Endothelial cell of umbilical vein (primary cell): ENCODE measurements around the gene SHISA9. TPM values are rescaled to one million over a fixed set of nuclear protein-coding genes. Genes with fewer than 3 reads are reported as not detected.

Source experiments
- BruUV-seq: library from RNA; stranded (reverse); fragments of 400-500 nt; replicated peaks from 2 replicates; lab custom pipeline; 2021; lab: Mats Ljungman, UMichigan
- CTCF ChIA-PET: fragments of 300-600, 350-600 bp; sonication (Branson Sonifier 250); formaldehyde crosslinking; loops from one replicate; lab custom pipeline; 2021; ENCODE audit warnings: antibody characterized with exemption, inconsistent platforms; lab: Charles Lee
- POLR2A ChIA-PET: fragments of 300-600, 350-600 bp; sonication (Branson Sonifier 250); formaldehyde crosslinking; loops from one replicate; lab custom pipeline; 2021; ENCODE audit warnings: antibody characterized with exemption, inconsistent platforms; lab: Charles Lee
- DNase-seq: peaks from one replicate; pipeline ENCODE4 v3.0.0-alpha.2; 2011; ENCODE audit warnings: low read depth, low spot score
- FAIRE-seq: peaks from 2 replicates; lab custom pipeline; 2011; peaks lifted over from hg19 to GRCh38; lab: Jason Lieb, UNC
- H2AFZ ChIP-seq: 2 replicates; pipeline ENCODE4 v1.6.0; 2012; ENCODE audit warnings: low read depth, low read length, control low read depth, inconsistent platforms
- H3K27ac ChIP-seq: 2 replicates; pipeline ENCODE4 v1.5.1; 2011; ENCODE audit warnings: low read depth, mild to moderate bottlenecking, control low read depth, low read length, moderate library complexity; ENCODE audit not compliant: insufficient read depth
- H3K27me3 ChIP-seq, 2 experiments: 2 replicates each; pipeline versions ENCODE4 v1.6.0 to v1.6.1; 2011; ENCODE audit warnings: low read length in 2 of 2, mixed read lengths in 1 of 2; ENCODE audit not compliant: control insufficient read depth in 2 of 2, insufficient read depth in 2 of 2
- H3K36me3 ChIP-seq, 2 experiments: 2 replicates in 1 of 2; 3 replicates in 1 of 2; pipeline ENCODE4 v1.5.1; 2011; ENCODE audit warnings: low read length in 2 of 2, mild to moderate bottlenecking in 1 of 2, moderate library complexity in 1 of 2; ENCODE audit not compliant: control insufficient read depth in 2 of 2, insufficient read depth in 2 of 2; ENCODE audit errors: extremely low read depth in 1 of 2
- H3K4me1 ChIP-seq: 3 replicates; pipeline ENCODE4 v1.5.1; 2011; ENCODE audit warnings: mild to moderate bottlenecking, low read length; ENCODE audit not compliant: control insufficient read depth, insufficient read depth; ENCODE audit errors: extremely low read depth
- H3K4me2 ChIP-seq: 2 replicates; pipeline ENCODE4 v1.6.1; 2011; ENCODE audit warnings: low read length, control low read depth, mixed read lengths; ENCODE audit not compliant: insufficient read depth
- H3K4me3 ChIP-seq, 3 experiments: fragments of 200-600 bp in 1 of 3; sonication (generic), shearing (Covaris generic) in 1 of 3; replicated peaks in 1 of 3; 2 replicates each; pipeline ENCODE4 v1.5.1; 2011 to 2016; ENCODE audit warnings: control low read depth in 3 of 3, low read length in 3 of 3, mild to moderate bottlenecking in 2 of 3, inconsistent platforms in 1 of 3, low read depth in 1 of 3, moderate library complexity in 1 of 3; ENCODE audit not compliant: insufficient read depth in 1 of 3
- H3K79me2 ChIP-seq: 2 replicates; pipeline ENCODE4 v1.6.0; 2012; ENCODE audit warnings: low read length, inconsistent platforms; ENCODE audit not compliant: control insufficient read depth, insufficient read depth
- H3K9ac ChIP-seq: replicated peaks from 2 replicates; pipeline ENCODE3; 2011; ENCODE audit warnings: low read length, control low read depth; ENCODE audit not compliant: insufficient read depth; ENCODE audit errors: extremely low read depth
- H3K9me1 ChIP-seq: replicated peaks from 3 replicates; pipeline ENCODE4 v1.6.0; 2011; ENCODE audit warnings: mild to moderate bottlenecking, low read length; ENCODE audit not compliant: control insufficient read depth, insufficient read depth; ENCODE audit errors: extremely low read depth
- H3K9me3 ChIP-seq: replicated peaks from 2 replicates; pipeline ENCODE4 v1.5.1; 2012; ENCODE audit warnings: low read length, inconsistent platforms; ENCODE audit not compliant: control insufficient read depth, insufficient read depth
- H4K20me1 ChIP-seq: replicated peaks from 2 replicates; pipeline ENCODE3; 2011; ENCODE audit warnings: mild to moderate bottlenecking, low read length; ENCODE audit not compliant: control insufficient read depth, insufficient read depth; ENCODE audit errors: extremely low read depth
- EZH2 ChIP-seq: IDR thresholded peaks from 2 replicates; pipeline ENCODE4 v1.6.1; 2012; ENCODE audit warnings: borderline replicate concordance, low read depth, mild to moderate bottlenecking, moderate library complexity, low read length, inconsistent platforms; ENCODE audit not compliant: severe bottlenecking
- FOS ChIP-seq: IDR thresholded peaks from 2 replicates; pipeline ENCODE4 v1.6.1; 2011; ENCODE audit warnings: mild to moderate bottlenecking, low read length, moderate library complexity, borderline replicate concordance; ENCODE audit not compliant: insufficient read depth
- GATA2 ChIP-seq: IDR thresholded peaks from 2 replicates; pipeline ENCODE4 v1.7.0; 2011; ENCODE audit warnings: low read depth, mild to moderate bottlenecking, moderate library complexity, mixed read lengths, low read length; ENCODE audit not compliant: insufficient read length, insufficient read depth
- JUN ChIP-seq: IDR thresholded peaks from 2 replicates; pipeline ENCODE4 v1.6.1; 2011; ENCODE audit warnings: borderline replicate concordance, low read depth; ENCODE audit not compliant: insufficient read length, insufficient read depth
- MYC ChIP-seq: IDR thresholded peaks from one replicate; pipeline ENCODE4 v1.6.1; 2011; ENCODE audit warnings: mild to moderate bottlenecking, low read depth, low read length
- POLR2A ChIP-seq: IDR thresholded peaks from 2 replicates; pipeline ENCODE4 v1.6.1; 2012; ENCODE audit warnings: low read depth, mild to moderate bottlenecking, control low read depth, low read length
- POLR2AphosphoS5 ChIP-seq: IDR thresholded peaks from 2 replicates; pipeline ENCODE4 v1.6.1; 2012; ENCODE audit warnings: low read depth, mild to moderate bottlenecking, control low read depth, low read length, moderate library complexity; ENCODE audit not compliant: insufficient read depth
- dilution Hi-C: fragments of 300-500 bp; cut with MboI; formaldehyde crosslinking; loops from one replicate; pipeline ENCODE4 v1.15.0; 2019; ENCODE audit warnings: low sequenced_read_pairs; ENCODE audit not compliant: extremely low pct_ligation_motif_present
- intact Hi-C: fragments of 100-400 bp; cut with micrococcal nuclease; formaldehyde crosslinking; loops from one replicate; pipeline ENCODE4 v1.10.0; 2022
- polyA plus RNA-seq, 4 experiments: library from polyadenylated mRNA; depleted of rRNA in 3 of 4; stranded (reverse) in 3 of 4; unstranded in 1 of 4; fragments of >200 nt; gene quantifications; 2 replicates each; pipeline versions ENCODE4 v1.2.1 to v1.2.3, GENCODE V29; 2011 to 2012; ENCODE audit warnings: missing spikeins in 1 of 4
- total RNA-seq: library from RNA; stranded (reverse); gene quantifications from 2 replicates; pipeline ENCODE4 v1.2.3, GENCODE V29; 2021
- TF ChIP-seq, protein P1 (sequence below): IDR thresholded peaks from 2 replicates; pipeline ENCODE4 v1.6.1; 2011; ENCODE audit not compliant: insufficient read depth, insufficient read length

SHISA9 gene
- total and polyA plus RNA-seq, 2 donors (not counting 3 experiments of a cell fraction or from before 2014, with no cell fraction given) = not detected

- no TSS peak for BruUV-seq
- no peaks in the 10 kb centered on the region for H3K4me1 ChIP-seq
- H3K4me3 ChIP-seq = no peak overlapping the region
- no peak for TF ChIP-seq POLR2AphosphoS5
- TF ChIP-seq, protein P1, sequence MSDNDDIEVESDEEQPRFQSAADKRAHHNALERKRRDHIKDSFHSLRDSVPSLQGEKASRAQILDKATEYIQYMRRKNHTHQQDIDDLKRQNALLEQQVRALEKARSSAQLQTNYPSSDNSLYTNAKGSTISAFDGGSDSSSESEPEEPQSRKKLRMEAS = no peak
- no peak for TF ChIP-seq EZH2
- TF ChIP-seq POLR2A = no peak
- no peak for TF ChIP-seq GATA2
- no peak for TF ChIP-seq FOS
- no peak for TF ChIP-seq MYC
- no peak for TF ChIP-seq JUN
- intact Hi-C loops = no loop called here
- no peaks in the 10 kb centered on the region for H3K27me3 ChIP-seq
- no peaks in the 10 kb centered on the region for H3K79me2 ChIP-seq
- H3K27ac ChIP-seq = no peak overlapping the region
- DNase-seq = no peak
- CTCF ChIA-PET = no interaction called here
- H3K9ac ChIP-seq = no peak overlapping the region
- no peak for FAIRE-seq
- H3K4me2 ChIP-seq = no peak overlapping the region
- H4K20me1 ChIP-seq = no peaks in the 10 kb centered on the region
- H3K9me3 ChIP-seq = peaks cover 4% of the 10 kb centered on the region
- H2AFZ ChIP-seq = no peak overlapping the region
- no peaks in the 10 kb centered on the region for H3K9me1 ChIP-seq
- no peaks in the 10 kb centered on the region for H3K36me3 ChIP-seq
- dilution Hi-C loops = no loop called here
- POLR2A ChIA-PET = no interaction called here
These were observed 94.4 kb downstream of the SHISA9 start for GRCh38 chr16:12995721-12996372.
